Measurements from ENCODE around the gene IL1RAP.
"Not testable (repeated sequence)": the region's sequence is repeated elsewhere in the genome, so short reads cannot be mapped to it uniquely, and the experiment has no call there.

DNA sequence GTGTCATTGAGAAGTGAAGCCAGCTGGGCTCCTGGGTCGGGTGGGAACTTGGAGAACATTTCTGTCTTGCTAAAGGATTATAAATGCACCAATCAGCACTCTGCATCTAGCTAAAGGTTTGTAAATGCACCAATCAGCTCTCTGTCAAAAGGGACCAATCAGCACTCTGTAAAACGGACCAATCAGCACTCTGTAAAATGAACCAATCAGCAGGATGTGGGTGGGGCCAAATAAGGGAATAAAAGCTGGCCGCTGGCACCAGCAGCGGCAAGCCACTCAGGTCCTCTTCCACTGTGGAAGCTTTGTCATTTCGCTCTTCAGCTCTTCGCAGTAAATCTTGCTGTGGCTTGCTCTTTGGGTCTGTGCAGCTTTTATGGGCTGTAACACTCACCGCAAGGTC lies 164.0 kb downstream of the IL1RAP start:
- TF ChIP-seq EZH2 (IDR thresholded peaks at IDR 0.05; ENCODE audit: insufficient read depth, poor library complexity, severe bottlenecking); EZH2phosphoT487 (IDR thresholded peaks at IDR 0.05; ENCODE audit: insufficient read depth, low read depth): not testable (repeated sequence)

Measured in GM23248 (cell line).